GM21390 (cell line): ENCODE results near the gene OR52E5.

Experiments
- ATAC-seq: cut with Tn5 transposase; IDR thresholded peaks from one replicate; pipeline ENCODE4 v1.9.1; 2021; ENCODE audit not compliant: unreplicated experiment

Gene OR52E5

DNA sequence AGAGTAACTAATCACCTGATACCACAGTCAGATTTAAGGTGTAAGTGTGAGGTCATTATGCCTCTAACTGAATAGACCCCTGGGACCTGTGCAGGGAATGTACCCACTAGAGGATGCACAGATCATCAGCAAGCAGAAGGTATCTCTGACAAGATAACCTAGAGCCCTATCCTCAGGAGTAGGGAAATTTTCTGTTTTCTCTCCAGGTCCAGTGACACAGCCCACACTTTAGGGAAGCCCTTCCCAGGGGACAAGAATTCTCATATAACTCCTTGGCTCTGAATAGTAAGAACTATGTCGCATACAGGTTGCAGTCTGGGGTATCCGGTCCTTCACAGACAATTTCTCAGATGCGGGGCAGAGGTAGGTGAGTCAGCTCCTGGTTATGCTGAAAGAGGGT is at the start of gene OR52E5:
TSS of gene OR52E5 (plus strand) at position 301 of the 400 bp plus-strand sequence. CDS start 7,569 bp downstream, outside the sequence.
- no peak for ATAC-seq

GRCh38 chr11:5846701-5847100 is 46.3 kb upstream of the OR52E5 start:
- no peak for ATAC-seq

DNA sequence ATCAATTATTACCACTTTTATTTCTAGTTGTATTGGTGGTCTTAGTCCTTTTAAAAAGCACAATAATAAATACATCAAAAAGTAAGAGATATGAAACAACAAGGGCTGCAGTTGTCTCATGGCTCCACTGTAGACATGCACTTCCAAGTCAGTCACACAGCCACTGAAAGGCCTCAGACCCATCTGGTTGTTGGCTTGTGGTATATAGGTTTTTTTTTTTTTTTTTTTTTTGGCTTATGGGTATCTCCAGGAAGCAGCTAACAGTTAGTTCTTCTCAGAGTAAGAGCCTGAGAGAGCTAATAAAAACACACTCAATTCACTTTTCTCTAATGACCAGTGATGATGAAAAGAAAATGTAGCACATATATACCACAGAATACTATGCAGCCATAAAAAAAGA is 45.3 kb upstream of the OR52E5 start:
- ATAC-seq: no peak

DNA sequence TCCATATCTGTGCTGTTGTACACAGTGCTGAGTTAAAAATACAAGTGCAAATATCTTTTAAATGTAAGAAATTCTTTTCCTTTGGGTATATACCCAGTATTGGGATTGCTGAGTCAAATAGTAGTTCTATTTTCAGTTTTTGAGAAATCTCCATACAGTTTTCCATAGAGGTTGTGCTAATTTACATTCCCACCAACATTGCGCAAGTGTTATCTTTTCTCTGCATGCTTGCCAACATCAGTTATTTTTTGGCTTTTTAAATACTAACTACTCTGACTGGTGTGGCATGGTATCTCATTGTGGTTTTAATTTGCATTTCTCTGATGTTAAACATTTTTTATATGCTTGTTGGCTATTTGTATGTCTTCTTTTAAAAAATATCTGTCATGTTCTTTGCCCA is 42.0 kb upstream of the OR52E5 start:
- ATAC-seq: no peak

DNA sequence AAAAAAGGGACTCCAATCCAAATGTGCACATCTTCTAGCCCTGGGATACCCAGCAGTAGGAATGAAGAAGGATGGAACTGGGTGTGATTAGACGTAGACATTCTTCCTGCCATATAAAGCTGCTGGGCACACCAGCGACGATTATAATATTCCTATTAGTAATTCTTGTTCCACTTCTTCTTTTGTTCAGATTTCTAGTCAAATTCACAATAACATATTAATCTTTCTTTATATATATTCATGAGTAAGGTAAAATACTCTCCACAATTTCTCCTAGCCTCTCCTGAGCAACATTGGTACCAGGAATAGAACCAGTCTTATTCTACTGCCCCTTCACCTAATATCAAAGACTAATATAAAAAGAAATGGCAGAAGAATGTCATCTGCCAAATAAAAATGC is 35.4 kb upstream of the OR52E5 start, which contains the start of gene OR52E8:
TSS of gene OR52E8 (minus strand) at position 101 of the 400 bp plus-strand sequence. CDS start at position 101, 0 bp downstream.
- ATAC-seq: no peak

DNA sequence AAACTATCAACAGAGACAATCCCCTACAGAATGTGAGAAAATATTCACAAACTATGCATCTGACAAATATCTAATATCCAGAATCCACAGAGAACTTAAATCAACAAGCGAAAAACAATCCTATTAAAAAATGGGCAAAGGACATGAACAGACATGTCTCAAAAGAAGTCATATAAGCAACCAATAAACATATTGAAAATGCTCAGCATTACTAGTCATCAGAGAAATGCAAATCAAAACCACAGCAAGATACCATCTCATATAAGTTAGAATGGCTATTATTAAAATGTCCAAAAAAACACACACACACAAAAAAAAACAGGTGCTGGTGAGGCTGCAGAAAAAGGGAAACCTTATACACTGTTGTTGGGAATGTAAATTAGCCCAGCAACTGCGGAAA is 27.2 kb upstream of the OR52E5 start:
- ATAC-seq: no peak

- no peak for ATAC-seq
Measured at GRCh38 chr11:5878564-5878963, 14.4 kb upstream of the OR52E5 start.

DNA sequence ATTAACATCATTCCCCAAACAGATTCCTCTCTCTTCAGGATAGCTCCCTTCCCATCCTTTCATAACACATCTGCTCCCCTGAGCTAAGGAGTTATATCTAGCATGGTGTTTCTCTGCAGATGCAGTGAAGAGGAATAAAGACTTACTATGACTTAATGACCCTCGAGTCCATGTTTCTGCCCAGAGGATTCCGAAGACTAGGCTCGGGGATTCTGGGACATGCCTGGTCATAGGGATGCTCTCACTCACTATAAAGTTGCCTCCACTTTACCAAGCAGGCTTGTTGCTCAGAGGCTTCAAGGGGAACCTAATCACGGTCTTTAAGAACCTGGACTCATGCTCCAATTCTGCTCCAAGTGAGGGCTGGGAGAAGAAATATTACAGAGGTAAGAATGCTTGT is 12.7 kb upstream of the OR52E5 start, which contains the start of gene OR52E4:
TSS of gene OR52E4 (plus strand) at position 301 of the 400 bp plus-strand sequence. CDS start 3,664 bp downstream, outside the sequence.
- ATAC-seq: no peak

DNA sequence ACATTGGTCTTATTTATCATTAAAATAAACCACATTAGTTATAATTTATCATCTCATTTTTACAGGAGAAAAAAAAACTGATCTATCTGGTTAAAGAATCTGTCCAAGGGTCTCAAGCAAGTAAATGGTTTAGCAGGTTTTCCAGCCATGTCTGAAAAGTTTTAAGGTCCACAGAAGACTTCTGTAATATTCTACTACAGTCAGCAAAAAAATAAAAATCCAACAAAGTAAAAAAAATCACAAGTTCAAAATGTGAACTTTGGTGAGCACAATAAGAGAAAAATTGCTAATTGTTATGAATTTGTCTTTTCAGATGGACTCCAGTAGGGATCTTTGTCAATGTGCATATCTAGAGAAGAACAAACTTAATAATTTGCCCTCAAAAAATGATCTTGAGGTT is 11.3 kb upstream of the OR52E5 start:
- ATAC-seq: no peak

GRCh38 chr11:5887172-5887571 is 5.8 kb upstream of the OR52E5 start:
- no peak for ATAC-seq

- no peak for ATAC-seq
Measured at GRCh38 chr11:5887661-5888060, 5.3 kb upstream of the OR52E5 start.

DNA sequence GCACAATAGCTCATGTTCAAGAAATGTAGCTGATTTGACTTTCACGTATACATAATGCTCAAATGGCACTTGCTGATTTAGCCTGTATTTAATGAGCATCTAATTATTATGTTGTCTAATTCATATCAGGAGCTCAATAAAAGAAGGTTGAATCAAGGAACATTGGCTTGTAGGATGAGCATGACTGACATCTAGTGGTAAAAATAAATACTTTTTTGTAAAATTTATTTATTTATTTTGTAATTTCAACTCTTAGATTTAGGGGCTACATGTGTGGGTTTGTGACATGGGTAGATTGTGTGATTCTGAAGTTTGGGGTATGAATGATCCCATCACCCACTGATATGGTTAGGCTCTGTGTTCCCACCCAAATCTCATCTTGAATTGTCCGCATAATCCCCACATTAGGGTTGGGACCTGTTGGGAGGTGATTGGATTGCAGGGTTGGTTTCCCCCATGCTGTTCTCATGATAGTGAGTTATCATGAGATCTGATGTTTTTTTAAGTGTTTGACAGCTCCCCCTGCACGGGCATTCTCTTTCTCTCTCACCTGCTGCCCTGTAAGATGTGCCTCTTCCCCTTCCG is 1.7 kb upstream of the OR52E5 start:
- ATAC-seq: no peak

GRCh38 chr11:5899534-5899933 is 6.5 kb downstream of the OR52E5 start:
- no peak for ATAC-seq

DNA sequence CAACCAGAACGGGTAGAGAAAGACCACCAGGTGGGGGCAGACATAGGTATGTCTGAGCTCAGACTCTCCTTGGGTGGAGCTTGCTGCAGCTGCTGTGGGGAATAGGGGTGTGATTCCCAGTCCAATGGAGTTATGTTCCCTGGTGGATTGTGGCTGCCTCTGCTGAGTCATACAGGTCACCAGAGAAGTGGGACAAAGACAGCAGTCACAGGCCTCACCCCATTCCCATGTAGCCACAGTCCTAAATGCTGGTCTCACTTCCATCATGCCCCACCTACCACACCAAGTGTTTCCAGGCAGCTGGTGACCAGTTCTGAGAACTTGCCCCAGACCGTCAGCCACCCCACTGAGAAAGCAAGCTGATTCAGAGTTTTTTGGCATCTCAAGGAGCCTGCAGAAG is 17.5 kb downstream of the OR52E5 start:
- ATAC-seq: no peak

- ATAC-seq: peak; percentile 74
Measured at GRCh38 chr11:5922749-5923426, 29.9 kb downstream of the OR52E5 start.

DNA sequence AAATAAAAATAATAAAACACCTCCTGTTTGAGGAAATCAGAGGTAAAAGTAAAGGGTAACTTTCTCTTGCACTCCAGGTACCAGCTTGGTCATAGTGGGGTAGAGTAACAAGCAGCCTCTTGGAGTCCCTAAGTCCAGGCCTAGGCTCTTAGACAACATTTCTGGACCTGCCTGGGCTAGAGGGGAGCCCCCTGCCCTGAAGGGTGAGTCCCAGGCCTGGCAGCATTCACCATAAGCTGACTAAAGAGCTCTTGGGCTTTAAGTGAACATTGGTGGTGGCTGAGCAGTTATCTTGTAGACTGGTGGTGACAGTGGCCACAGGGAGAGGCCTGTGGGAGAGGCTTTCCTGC is 30.4 kb downstream of the OR52E5 start:
- ATAC-seq: peak; percentile 36

- no peak for ATAC-seq
Measured at GRCh38 chr11:5923794-5924193, 30.8 kb downstream of the OR52E5 start.

DNA sequence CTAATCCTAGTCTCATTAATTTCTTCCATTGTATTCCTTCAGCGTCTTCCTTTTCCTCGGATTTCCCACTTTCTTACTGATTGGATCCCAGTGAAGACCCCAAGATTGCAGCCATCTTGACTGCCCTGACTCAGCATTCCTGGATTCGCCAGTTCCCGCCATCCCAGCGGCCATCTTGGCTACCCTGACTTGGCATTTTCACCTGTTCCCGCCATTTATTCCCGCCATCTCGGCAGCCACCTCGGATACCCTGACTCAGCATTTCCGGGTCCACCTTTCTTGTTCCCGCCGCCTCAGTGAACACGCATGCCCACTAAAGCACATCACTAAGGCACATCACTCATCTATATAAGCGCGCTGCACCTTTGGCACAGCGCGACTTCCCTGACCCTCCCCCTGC is 35.3 kb downstream of the OR52E5 start:
- no peak for ATAC-seq

- ATAC-seq: no peak
Measured at GRCh38 chr11:5928811-5929210, 35.8 kb downstream of the OR52E5 start.

GRCh38 chr11:5929571-5930368 is 36.8 kb downstream of the OR52E5 start:
- ATAC-seq: no peak

DNA sequence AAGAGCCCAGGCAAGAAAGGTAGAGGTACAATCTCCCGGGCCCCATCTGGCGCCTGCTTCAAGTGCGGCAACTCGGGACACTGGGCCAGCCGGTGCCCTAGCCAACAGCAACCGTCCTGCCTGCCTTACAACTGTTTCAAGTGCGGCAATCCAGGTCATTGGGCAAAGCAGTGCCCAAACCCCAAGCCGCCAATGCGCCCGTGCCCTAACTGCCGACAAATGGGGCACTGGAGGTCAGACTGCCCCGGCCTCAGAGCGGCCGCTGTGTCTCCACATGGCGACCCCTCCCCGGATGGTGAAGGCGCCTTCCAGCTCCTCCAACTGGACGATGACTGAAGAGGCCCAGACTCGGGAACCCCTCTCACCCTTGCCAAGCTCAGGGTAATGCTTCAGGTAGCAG is 37.6 kb downstream of the OR52E5 start:
- ATAC-seq: no peak

DNA sequence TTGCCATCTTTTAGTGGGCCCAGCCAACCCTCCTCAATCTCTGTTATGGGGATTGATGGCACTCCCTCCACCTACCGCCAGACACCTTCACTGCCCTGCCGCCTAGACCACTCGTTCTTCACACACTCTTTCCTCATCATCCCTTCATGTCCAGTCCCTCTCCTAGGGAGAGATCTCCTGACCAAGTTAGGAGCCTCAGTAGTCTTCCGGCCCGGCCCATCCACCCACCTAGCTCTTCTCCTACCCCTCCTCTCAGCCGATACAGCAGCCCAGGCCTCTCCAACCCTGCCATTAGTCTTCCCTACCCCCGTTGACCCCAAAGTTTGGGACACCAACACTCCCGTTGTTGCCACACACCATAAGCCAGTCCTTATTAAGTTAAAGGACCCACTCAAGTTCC is 38.1 kb downstream of the OR52E5 start:
- no peak for ATAC-seq
